ENCODE results near the gene AXIN2.

The AXIN2 gene

GRCh38 chr17:65538675-65539529, 22.5 kb downstream of the AXIN2 start:
- DNase-seq (ENCODE audit: extremely low spot score, insufficient read length, low read depth): no peak
- no peak for FAIRE-seq

- FAIRE-seq (no peak), DNase-seq (ENCODE audit: extremely low spot score, insufficient read length, low read depth) (no peak)
Measured at GRCh38 chr17:65537845-65538674, 23.4 kb downstream of the AXIN2 start.

- FAIRE-seq (no peak), DNase-seq (ENCODE audit: extremely low spot score, insufficient read length, low read depth) (no peak)
Measured at GRCh38 chr17:65537343-65537844, 24.1 kb downstream of the AXIN2 start.

GRCh38 chr17:65536573-65537342, 24.7 kb downstream of the AXIN2 start:
- DNase-seq (ENCODE audit: extremely low spot score, insufficient read length, low read depth) (no peak), FAIRE-seq (no peak)

- no peak for DNase-seq (ENCODE audit: extremely low spot score, insufficient read length, low read depth)
- FAIRE-seq: no peak
Measured at GRCh38 chr17:65535777-65536572, 25.5 kb downstream of the AXIN2 start.

GRCh38 chr17:65533852-65534457, 27.5 kb downstream of the AXIN2 start:
- FAIRE-seq (no peak), DNase-seq (ENCODE audit: extremely low spot score, insufficient read length, low read depth) (no peak)

GRCh38 chr17:65533056-65533745, 28.2 kb downstream of the AXIN2 start:
- DNase-seq (ENCODE audit: extremely low spot score, insufficient read length, low read depth) (no peak), FAIRE-seq (no peak)

GRCh38 chr17:65532101-65532890, 29.2 kb downstream of the AXIN2 start:
- DNase-seq (ENCODE audit: extremely low spot score, insufficient read length, low read depth) (no peak), FAIRE-seq (no peak)

- no peak for DNase-seq (ENCODE audit: extremely low spot score, insufficient read length, low read depth)
- FAIRE-seq: no peak
Measured at GRCh38 chr17:65531256-65532100, 30.0 kb downstream of the AXIN2 start.

- no peak for DNase-seq (ENCODE audit: extremely low spot score, insufficient read length, low read depth)
- no peak for FAIRE-seq
Measured at GRCh38 chr17:65530523-65531255, 30.8 kb downstream of the AXIN2 start.

GRCh38 chr17:65529761-65530522, 31.5 kb downstream of the AXIN2 start:
- no peak for DNase-seq (ENCODE audit: extremely low spot score, insufficient read length, low read depth)
- no peak for FAIRE-seq

GRCh38 chr17:65529040-65529633, 32.3 kb downstream of the AXIN2 start:
- DNase-seq (ENCODE audit: extremely low spot score, insufficient read length, low read depth) (no peak), FAIRE-seq (no peak)

GRCh38 chr17:65527857-65528591, 33.4 kb downstream of the AXIN2 start:
- DNase-seq (ENCODE audit: extremely low spot score, insufficient read length, low read depth) (no peak), FAIRE-seq (no peak)

GRCh38 chr17:65527381-65527780, 34.1 kb downstream of the AXIN2 start:
- DNase-seq (ENCODE audit: extremely low spot score, insufficient read length, low read depth) (no peak), FAIRE-seq (no peak)

All from GM18507 (cell line).